Activated CD4-positive, alpha-beta T cell treated with anti-CD3 and anti-CD28 coated beads, Interleukin-2, Interleukin-6, amounts not matched to agents 100 ng/mL and 50 ng/mL, durations not matched to agents 16 hours and 8 hours (primary cell): ENCODE measurements around the gene SLC10A6.

Experiments
- DNase-seq: peaks from one replicate; pipeline ENCODE4 v3.0.0-alpha.2; 2020

The SLC10A6 gene

GRCh38 chr4:86846921-86847320, 2.3 kb downstream of the SLC10A6 start:
- DNase-seq = no peak

GRCh38 chr4:86845593-86845992, 3.6 kb downstream of the SLC10A6 start:
- DNase-seq = no peak

- DNase-seq = no peak
Measured at GRCh38 chr4:86841309-86841708, 7.9 kb downstream of the SLC10A6 start.

GRCh38 chr4:86840858-86841257, 8.3 kb downstream of the SLC10A6 start:
- no peak for DNase-seq

GRCh38 chr4:86837691-86838503, 11.3 kb downstream of the SLC10A6 start:
- no peak for DNase-seq

DNA sequence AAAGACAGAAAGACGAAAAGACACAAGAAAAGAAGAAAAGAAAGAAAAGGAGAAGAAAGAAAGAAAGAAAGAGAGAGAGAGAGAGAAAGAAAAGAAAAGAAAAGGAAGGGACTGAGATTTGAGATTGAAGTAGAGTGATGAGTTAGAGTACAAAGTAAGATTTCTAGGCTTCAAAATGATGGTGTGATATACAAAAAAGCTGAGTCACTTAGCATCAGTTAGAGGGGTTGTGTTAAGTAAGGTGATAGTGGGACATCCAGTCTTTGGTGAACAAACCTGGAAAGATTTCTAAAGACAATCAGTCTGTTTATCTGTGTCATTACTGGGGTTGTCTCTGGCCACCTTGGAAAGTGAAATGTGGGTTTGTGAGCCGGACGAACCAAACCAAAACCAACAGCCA, 13.5 kb downstream of the SLC10A6 start:
- no peak for DNase-seq

DNA sequence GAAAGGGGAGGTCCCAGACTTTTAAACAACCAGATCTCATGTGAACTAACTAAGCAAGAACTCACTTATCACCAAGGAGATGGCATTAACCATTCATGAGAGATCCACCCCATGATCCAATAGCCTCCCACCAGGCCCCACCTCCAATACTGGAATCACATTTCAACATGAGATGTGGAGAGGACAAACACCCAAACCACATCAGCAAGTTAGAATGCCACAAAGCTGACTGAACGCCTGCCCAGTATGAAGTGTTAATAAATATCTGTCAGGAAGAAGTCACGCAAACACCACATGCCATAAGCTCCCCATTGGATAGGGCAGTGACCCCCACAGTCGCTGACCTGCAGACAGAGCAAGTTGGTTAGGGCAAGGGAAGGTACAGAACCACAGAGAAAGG, 14.3 kb downstream of the SLC10A6 start:
- no peak for DNase-seq

GRCh38 chr4:86833615-86834014, 15.6 kb downstream of the SLC10A6 start:
- DNase-seq = no peak

DNA sequence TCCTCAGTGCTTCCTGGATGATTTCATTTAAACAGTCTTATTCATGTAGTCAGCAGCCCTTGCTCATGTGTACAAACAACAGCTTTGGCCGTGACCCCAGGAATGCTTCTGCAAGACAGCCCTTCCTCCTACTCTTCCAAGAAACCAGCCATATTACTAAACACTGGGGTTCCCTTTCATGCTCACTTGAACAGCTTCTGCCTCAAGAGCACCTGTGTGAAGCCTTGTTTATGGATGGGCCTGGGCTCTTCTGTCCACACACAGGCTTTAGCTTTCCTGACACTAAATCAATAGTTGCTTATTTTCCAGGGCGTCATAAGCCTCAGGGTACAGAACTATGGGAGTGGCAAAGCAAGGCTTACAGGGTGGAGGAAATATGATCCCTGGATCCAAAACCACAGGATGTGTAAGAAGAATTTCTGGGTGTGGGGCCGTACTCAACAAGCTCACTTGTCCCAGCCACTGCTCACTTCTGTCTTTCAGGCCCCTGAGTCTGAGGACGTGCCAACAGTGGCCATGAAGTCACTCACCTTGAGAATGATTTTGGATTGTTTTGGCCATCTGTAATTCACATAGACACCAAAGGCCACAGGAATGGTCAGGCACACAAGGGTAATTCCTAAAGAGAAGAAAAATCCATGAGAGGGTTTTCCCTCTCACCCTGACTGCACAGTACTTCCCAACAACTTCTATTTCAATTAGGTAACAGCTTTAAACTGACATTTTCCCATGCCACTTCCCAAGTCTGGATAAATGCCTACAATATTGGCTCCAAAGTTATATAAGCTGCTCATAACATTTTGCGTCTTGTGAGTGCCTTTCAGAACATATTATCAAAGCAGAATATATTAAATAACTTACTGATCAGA, 17.7 kb downstream of the SLC10A6 start:
- no peak for DNase-seq

GRCh38 chr4:86825511-86825910, 23.7 kb downstream of the SLC10A6 start:
- DNase-seq = no peak

- no peak for DNase-seq
Measured at GRCh38 chr4:86822136-86822535, 27.0 kb downstream of the SLC10A6 start.

GRCh38 chr4:86821151-86821550, 28.0 kb downstream of the SLC10A6 start:
- DNase-seq = no peak

GRCh38 chr4:86819561-86819960, 29.6 kb downstream of the SLC10A6 start:
- no peak for DNase-seq

- no peak for DNase-seq
Measured at GRCh38 chr4:86818841-86819240, 30.3 kb downstream of the SLC10A6 start.

- DNase-seq = no peak
Measured at GRCh38 chr4:86818211-86818610, 31.0 kb downstream of the SLC10A6 start.

DNA sequence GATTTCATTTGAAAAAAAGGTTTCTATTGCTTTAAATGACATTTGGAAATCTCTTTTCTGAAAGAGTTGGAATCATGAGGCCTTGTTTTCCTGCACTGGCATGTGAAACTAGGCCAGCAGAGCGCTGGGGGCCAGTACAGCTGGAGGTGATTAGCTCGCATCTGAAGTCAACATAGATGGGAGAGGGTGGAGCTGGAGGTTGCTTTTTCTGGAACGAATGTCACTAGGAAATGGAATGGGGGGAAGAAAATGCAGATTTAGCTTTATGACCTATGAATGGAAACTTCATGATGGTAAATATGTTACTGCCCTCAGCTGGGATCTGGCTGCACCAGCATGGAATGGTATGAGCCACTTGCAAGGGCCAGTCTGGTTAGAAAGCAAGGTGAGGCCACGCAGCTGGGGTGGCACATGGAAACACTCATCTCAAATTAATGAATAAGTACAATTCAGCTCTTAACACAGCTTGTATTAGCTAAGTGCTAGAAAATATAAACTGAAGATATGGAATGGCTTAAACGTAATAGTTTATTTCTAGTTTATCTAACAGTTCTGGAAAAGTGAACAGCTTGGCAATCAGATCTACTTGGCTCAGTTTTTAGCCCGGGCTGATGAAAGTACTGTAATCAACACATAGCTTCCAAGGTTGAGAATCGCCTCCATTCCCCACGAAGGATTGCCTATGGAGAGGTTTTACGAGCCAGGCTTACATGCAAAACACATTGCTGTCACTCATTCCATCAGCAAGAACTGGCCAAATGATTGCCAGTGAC, 32.5 kb downstream of the SLC10A6 start:
- DNase-seq = no peak

GRCh38 chr4:86815653-86816052, 33.5 kb downstream of the SLC10A6 start:
- no peak for DNase-seq

- no peak for DNase-seq
Measured at GRCh38 chr4:86810847-86811246, 38.3 kb downstream of the SLC10A6 start.

- DNase-seq = no peak
Measured at GRCh38 chr4:86809809-86810208, 39.4 kb downstream of the SLC10A6 start.

DNA sequence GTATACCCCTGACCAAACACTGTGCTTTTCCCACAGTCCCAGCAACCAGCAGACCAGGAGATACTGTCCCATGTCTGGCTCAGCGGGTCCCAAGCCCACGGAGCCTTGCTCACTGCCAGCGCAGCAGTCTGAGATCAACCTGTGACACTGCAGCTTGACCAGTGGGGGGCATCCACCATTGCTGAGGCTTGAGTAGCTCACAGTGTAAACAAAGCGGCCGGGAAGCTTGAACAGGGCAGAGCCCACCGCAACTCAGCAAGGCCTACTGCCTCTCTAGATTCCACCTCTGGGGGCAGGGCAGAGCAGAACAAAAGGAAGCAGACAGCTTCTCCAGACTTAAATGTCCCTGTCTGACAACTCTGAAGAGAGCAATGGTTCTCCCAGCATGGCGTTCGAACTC, 58.1 kb downstream of the SLC10A6 start:
- no peak for DNase-seq

GRCh38 chr4:86788826-86789225, 60.4 kb downstream of the SLC10A6 start:
- DNase-seq = no peak

DNA sequence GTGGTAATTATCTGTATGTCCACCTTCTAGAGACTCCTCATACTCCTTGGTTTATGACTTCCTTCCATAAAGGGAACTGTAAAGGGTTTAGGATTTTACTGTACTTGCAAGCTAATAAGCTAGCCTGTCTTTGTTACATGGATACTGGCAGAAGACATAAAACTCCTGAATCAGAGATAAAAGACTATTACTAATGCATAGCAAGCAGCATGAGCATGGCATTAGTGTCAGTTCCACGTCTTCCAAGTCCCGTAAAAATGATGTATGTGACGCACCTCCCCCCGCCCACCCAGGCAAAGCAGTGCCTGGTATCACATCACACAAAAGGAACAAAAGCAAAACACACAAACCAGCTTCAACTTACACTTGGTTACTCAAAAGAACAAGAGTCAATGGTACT, 71.0 kb downstream of the SLC10A6 start:
- DNase-seq = no peak

- DNase-seq = no peak
Measured at GRCh38 chr4:86775061-86775460, 74.1 kb downstream of the SLC10A6 start.
